MM.1S (cell line): Measurements from ENCODE around the gene MTIF3.

Source experiments
- DNase-seq: peaks from one replicate; pipeline ENCODE4 v3.0.0-alpha.2; 2015
- H2AFZ ChIP-seq: fragments of 300-600 bp; sonication (generic); 2 replicates; pipeline ENCODE4 v1.6.0; 2016; ENCODE audit warnings: antibody characterized with exemption, low read length
- H3F3A ChIP-seq: fragments of 300-600 bp; sonication (generic); 2 replicates; pipeline ENCODE4 v1.6.1; 2016; ENCODE audit warnings: mild to moderate bottlenecking, antibody characterized with exemption, low read length, moderate library complexity, mixed read lengths; ENCODE audit not compliant: insufficient read depth
- H3K27ac ChIP-seq: fragments of 300-600 bp; sonication (generic); 2 replicates; pipeline ENCODE4 v1.5.1; 2016; ENCODE audit warnings: mild to moderate bottlenecking, low read length
- H3K27me3 ChIP-seq: fragments of 300-600 bp; sonication (generic); replicated peaks from 2 replicates; pipeline ENCODE4 v1.6.0; 2016; ENCODE audit warnings: low read length; ENCODE audit not compliant: insufficient read depth
- H3K36me3 ChIP-seq: fragments of 300-600 bp; sonication (generic); replicated peaks from 2 replicates; pipeline ENCODE4 v1.6.1; 2016; ENCODE audit warnings: mild to moderate bottlenecking, low read length, mixed read lengths; ENCODE audit not compliant: insufficient read depth
- H3K4me1 ChIP-seq: fragments of 300-600 bp; sonication (generic); 2 replicates; pipeline ENCODE4 v1.6.1; 2016; ENCODE audit warnings: low read length, mixed read lengths
- H3K4me2 ChIP-seq: fragments of 300-600 bp; sonication (generic); 2 replicates; pipeline ENCODE4 v1.6.0; 2016; ENCODE audit warnings: low read depth, low read length
- H3K4me3 ChIP-seq: fragments of 300-600 bp; sonication (generic); 2 replicates; pipeline ENCODE4 v1.5.1; 2016; ENCODE audit warnings: low read length, mixed read lengths
- H3K79me2 ChIP-seq: fragments of 300-600 bp; sonication (generic); 2 replicates; pipeline ENCODE4 v1.6.1; 2016; ENCODE audit warnings: mixed run types, low read length, mixed read lengths
- H3K9ac ChIP-seq: fragments of 300-600 bp; sonication (generic); 2 replicates; pipeline ENCODE4 v1.6.1; 2016; ENCODE audit warnings: low read length, mixed read lengths
- H3K9me2 ChIP-seq: fragments of 300-600 bp; sonication (generic); replicated peaks from 2 replicates; pipeline ENCODE4 v1.6.1; 2016; ENCODE audit warnings: mild to moderate bottlenecking, low read length, mixed read lengths; ENCODE audit not compliant: insufficient read depth
- H3K9me3 ChIP-seq: fragments of 300-600 bp; sonication (generic); replicated peaks from 2 replicates; pipeline ENCODE4 v1.6.1; 2016; ENCODE audit warnings: mild to moderate bottlenecking, low read length, mixed read lengths; ENCODE audit not compliant: insufficient read depth
- H4K20me1 ChIP-seq: fragments of 300-600 bp; sonication (generic); 2 replicates; pipeline ENCODE4 v1.6.1; 2016; ENCODE audit warnings: mild to moderate bottlenecking, low read length, moderate library complexity, mixed read lengths; ENCODE audit not compliant: insufficient read depth
- CTCF ChIP-seq: fragments of 300-600 bp; sonication (generic); IDR thresholded peaks from 2 replicates; pipeline ENCODE4 v1.5.1; 2016; ENCODE audit warnings: antibody characterized with exemption, low read length, mixed read lengths
- EZH2 ChIP-seq: fragments of 300-600 bp; sonication (generic); optimal IDR thresholded peaks from 2 replicates; pipeline ENCODE3; 2017; ENCODE audit warnings: low read depth, mild to moderate bottlenecking, antibody characterized with exemption, low read length, mixed read lengths
- EZH2phosphoT487 ChIP-seq: fragments of 300-600 bp; sonication (generic); IDR thresholded peaks from 2 replicates; pipeline ENCODE4 v1.6.1; 2018; ENCODE audit warnings: antibody characterized with exemption, low read length

Gene MTIF3

GRCh38 chr13:27393101-27393500, 57.3 kb downstream of the MTIF3 start:
- Histone ChIP-seq H3K4me3 (no peak overlapping the region), H3K27me3 (no peaks in the 10 kb centered on the region), H2AFZ (no peak overlapping the region), H3F3A (no peaks in the 10 kb centered on the region), H3K9me3 (no peaks in the 10 kb centered on the region), H3K9me2 (no peaks in the 10 kb centered on the region), H3K36me3 (no peaks in the 10 kb centered on the region), H3K4me2 (no peak overlapping the region), H4K20me1 (no peaks in the 10 kb centered on the region), H3K4me1 (no peaks in the 10 kb centered on the region), H3K27ac (no peak overlapping the region), H3K9ac (no peak overlapping the region), H3K79me2 (no peaks in the 10 kb centered on the region)
- DNase-seq, result no peak
- no peak for TF ChIP-seq CTCF
- TF ChIP-seq EZH2, result no peak
- TF ChIP-seq EZH2phosphoT487, result no peak

- no peaks in the 10 kb centered on the region for H3K79me2 ChIP-seq
- no peak overlapping the region for H3K9ac ChIP-seq
- H3K4me1 ChIP-seq, result no peaks in the 10 kb centered on the region
- H3F3A ChIP-seq, result no peaks in the 10 kb centered on the region
- no peak overlapping the region for H2AFZ ChIP-seq
- H3K4me3 ChIP-seq, result no peak overlapping the region
- no peak overlapping the region for H3K4me2 ChIP-seq
- H3K36me3 ChIP-seq, result no peaks in the 10 kb centered on the region
- no peaks in the 10 kb centered on the region for H3K9me3 ChIP-seq
- no peaks in the 10 kb centered on the region for H4K20me1 ChIP-seq
- TF ChIP-seq EZH2, result no peak
- no peaks in the 10 kb centered on the region for H3K9me2 ChIP-seq
- no peaks in the 10 kb centered on the region for H3K27me3 ChIP-seq
- H3K27ac ChIP-seq, result no peak overlapping the region
- no peak for DNase-seq
These were observed 58.9 kb downstream of the MTIF3 start for GRCh38 chr13:27391471-27391870.

GRCh38 chr13:27389891-27390290, 60.5 kb downstream of the MTIF3 start:
- Histone ChIP-seq H3K79me2 (no peaks in the 10 kb centered on the region), H3K27ac (no peak overlapping the region), H3K27me3 (no peaks in the 10 kb centered on the region), H3K4me3 (no peak overlapping the region), H3K4me2 (no peak overlapping the region), H3K9me3 (no peaks in the 10 kb centered on the region), H3K36me3 (no peaks in the 10 kb centered on the region), H3K9ac (no peak overlapping the region), H2AFZ (no peak overlapping the region), H3K9me2 (no peaks in the 10 kb centered on the region), H4K20me1 (no peaks in the 10 kb centered on the region), H3F3A (no peaks in the 10 kb centered on the region), H3K4me1 (no peaks in the 10 kb centered on the region)
- TF ChIP-seq CTCF (no peak), EZH2 (no peak), EZH2phosphoT487 (no peak)
- no peak for DNase-seq

- H3K79me2 ChIP-seq, result no peaks in the 10 kb centered on the region
- H3K9me2 ChIP-seq, result no peaks in the 10 kb centered on the region
These were observed 62.1 kb downstream of the MTIF3 start for GRCh38 chr13:27388241-27388640.

More at GRCh38 chr13:27388241-27388640, 62.1 kb downstream of the MTIF3 start:
- DNase-seq, result no peak
- Histone ChIP-seq H3K4me1 (no peaks in the 10 kb centered on the region), H3K4me3 (no peak overlapping the region), H3K27ac (no peak overlapping the region), H3K36me3 (no peaks in the 10 kb centered on the region), H3K9ac (no peak overlapping the region), H2AFZ (no peak overlapping the region), H3K27me3 (no peaks in the 10 kb centered on the region), H3F3A (no peaks in the 10 kb centered on the region), H3K9me3 (no peaks in the 10 kb centered on the region), H4K20me1 (no peaks in the 10 kb centered on the region), H3K4me2 (no peak overlapping the region)
- TF ChIP-seq EZH2phosphoT487 (no peak), EZH2 (no peak), CTCF (no peak)
